Smooth muscle cell (in vitro differentiated cells): ENCODE data around the gene SLC8A2. TPM values are rescaled to one million over a fixed set of nuclear protein-coding genes. Genes with fewer than 3 reads are reported as not detected.

Experiments used
- DNase-seq: peaks from one replicate; lab custom pipeline; 2025; ENCODE audit not compliant: unreplicated experiment; lab: John Stamatoyannopoulos, UW
- H2AFZ ChIP-seq: fragments of 200-600 bp; sonication (generic); 2 replicates; pipeline ENCODE4 v1.6.0; 2016; ENCODE audit warnings: antibody characterized with exemption, low read depth, mild to moderate bottlenecking
- H3F3A ChIP-seq: fragments of 200-600 bp; sonication (generic); 2 replicates; pipeline ENCODE4 v1.6.0; 2017; ENCODE audit warnings: antibody characterized with exemption, low read depth
- H3K27ac ChIP-seq: fragments of 200-600 bp; sonication (generic); 2 replicates; pipeline ENCODE4 v1.5.1; 2016; ENCODE audit warnings: low read depth, mild to moderate bottlenecking
- H3K27me3 ChIP-seq: fragments of 200-600 bp; sonication (generic); 2 replicates; pipeline ENCODE4 v1.6.1; 2016; ENCODE audit warnings: low read depth, mild to moderate bottlenecking
- H3K36me3 ChIP-seq: fragments of 200-600 bp; sonication (generic); 2 replicates; pipeline ENCODE4 v1.5.1; 2016; ENCODE audit warnings: low read depth
- H3K4me1 ChIP-seq: fragments of 200-600 bp; sonication (generic); 2 replicates; pipeline ENCODE4 v1.5.1; 2016; ENCODE audit warnings: low read depth
- H3K4me2 ChIP-seq: fragments of 200-600 bp; sonication (generic); 2 replicates; pipeline ENCODE4 v1.6.0; 2016; ENCODE audit warnings: mild to moderate bottlenecking
- H3K4me3 ChIP-seq: fragments of 200-600 bp; sonication (generic); 2 replicates; pipeline ENCODE4 v1.5.1; 2016; ENCODE audit warnings: mild to moderate bottlenecking
- H3K79me2 ChIP-seq: fragments of 200-600 bp; sonication (generic); 2 replicates; pipeline ENCODE4 v1.6.0; 2016; ENCODE audit warnings: low read depth, mild to moderate bottlenecking
- H3K9ac ChIP-seq: fragments of 200-600 bp; sonication (generic); 2 replicates; pipeline ENCODE4 v1.6.0; 2016; ENCODE audit warnings: low read depth
- H3K9me3 ChIP-seq: fragments of 200-600 bp; sonication (generic); replicated peaks from 2 replicates; pipeline ENCODE4 v1.5.1; 2016; ENCODE audit warnings: low read depth
- H4K20me1 ChIP-seq: fragments of 200-600 bp; sonication (generic); 2 replicates; pipeline ENCODE4 v1.6.0; 2016; ENCODE audit warnings: low read depth
- CTCF ChIP-seq: fragments of 200-600 bp; sonication (generic); IDR thresholded peaks from 2 replicates; pipeline ENCODE4 v1.5.1; 2017; ENCODE audit warnings: borderline replicate concordance, mild to moderate bottlenecking, antibody characterized with exemption; ENCODE audit not compliant: insufficient read depth, poor library complexity, severe bottlenecking
- WGBS: methylation state at CpG from one replicate; pipeline ENCODE4 v1.1.7; 2016; ENCODE audit warnings: low lambda C conversion rate; 5-methylcytosine and 5-hydroxymethylcytosine counted together
- polyA plus RNA-seq: library from polyadenylated mRNA; unstranded; fragments of >200 nt; fragmentation: Nextera tagmentation; extraction: Ambion mirVana; gene quantifications from 2 replicates; pipeline ENCODE4 v1.2.1, GENCODE V29; 2016
- total RNA-seq: library from RNA; depleted of rRNA; stranded (reverse); fragments of >200 nt; gene quantifications from 2 replicates; pipeline ENCODE4 v1.2.3, GENCODE V29; 2014

SLC8A2 gene
- total and polyA plus RNA-seq, 2 experiments from 2014 or later = 0.22 to 0.62 TPM

GRCh38 chr19:47421844-47422395, 49.8 kb downstream of the SLC8A2 start:
- peak overlapping the region; percentile 34 for H3K4me3 ChIP-seq
- H3K36me3 ChIP-seq = no peaks in the 10 kb centered on the region
- peak overlapping the region; percentile 93 for H3K4me2 ChIP-seq
- H3F3A ChIP-seq = peaks cover 4% of the 10 kb centered on the region
- peak overlapping the region; percentile 29 for H3K9ac ChIP-seq
- no peak overlapping the region for H3K27ac ChIP-seq
- 8% methylated on average over 8 of the region's 31 CpGs for WGBS
- H3K9me3 ChIP-seq = no peaks in the 10 kb centered on the region
- peaks cover 9% of the 10 kb centered on the region for H3K27me3 ChIP-seq
- TF ChIP-seq CTCF = no peak
- peaks cover 20% of the 10 kb centered on the region for H4K20me1 ChIP-seq
- H2AFZ ChIP-seq = no peak overlapping the region
- H3K79me2 ChIP-seq = no peaks in the 10 kb centered on the region
- H3K4me1 ChIP-seq = peaks cover 30% of the 10 kb centered on the region
- peak; percentile 32 for DNase-seq

GRCh38 chr19:47421244-47421786, 50.4 kb downstream of the SLC8A2 start:
- Histone ChIP-seq H2AFZ (no peak overlapping the region), H4K20me1 (peaks cover 26% of the 10 kb centered on the region), H3K36me3 (no peaks in the 10 kb centered on the region), H3F3A (peaks cover 3% of the 10 kb centered on the region), H3K9me3 (no peaks in the 10 kb centered on the region), H3K27ac (no peak overlapping the region), H3K27me3 (peaks cover 9% of the 10 kb centered on the region), H3K9ac (peak overlapping the region; percentile 1), H3K4me2 (peak overlapping the region; percentile 93), H3K4me3 (peak overlapping the region; percentile 34), H3K4me1 (peaks cover 30% of the 10 kb centered on the region), H3K79me2 (no peaks in the 10 kb centered on the region)
- 32% methylated on average over 16 of the region's 16 CpGs for WGBS
- no peak for TF ChIP-seq CTCF
- DNase-seq = no peak

- Histone ChIP-seq H3F3A (peaks cover 3% of the 10 kb centered on the region), H3K4me3 (no peak overlapping the region), H3K4me2 (peak overlapping the region; percentile 93), H3K9ac (no peak overlapping the region), H2AFZ (no peak overlapping the region), H4K20me1 (peaks cover 34% of the 10 kb centered on the region), H3K4me1 (peaks cover 30% of the 10 kb centered on the region), H3K27ac (no peak overlapping the region), H3K9me3 (no peaks in the 10 kb centered on the region), H3K27me3 (peaks cover 9% of the 10 kb centered on the region), H3K79me2 (no peaks in the 10 kb centered on the region), H3K36me3 (no peaks in the 10 kb centered on the region)
- DNase-seq = no peak
- WGBS = 16% methylated on average over 15 of the region's 19 CpGs
- no peak for TF ChIP-seq CTCF
Measured at GRCh38 chr19:47419789-47420188, 51.9 kb downstream of the SLC8A2 start.
